GM18519 (cell line): ENCODE data around the gene ISM1.
"Not testable (repeated sequence)": the region's sequence is repeated elsewhere in the genome, so short reads cannot be mapped to it uniquely, and the experiment has no call there.

Experiments used
- ATAC-seq: cut with Tn5 transposase; IDR thresholded peaks from one replicate; pipeline ENCODE4 v1.9.1; 2021; ENCODE audit warnings: mild to moderate bottlenecking, moderate library complexity; ENCODE audit not compliant: unreplicated experiment, low FRiP score

Gene ISM1

GRCh38 chr20:13220194-13220903 lies 725 bp upstream of the ISM1 start:
- no peak for ATAC-seq

- ATAC-seq = peak; percentile 28
Observed at GRCh38 chr20:13221313-13221672, 219 bp downstream of the ISM1 start.

- ATAC-seq = peak; percentile 84
Observed at GRCh38 chr20:13221673-13222318, 722 bp downstream of the ISM1 start.

- ATAC-seq = no peak
Observed at GRCh38 chr20:13222319-13222716, 1.2 kb downstream of the ISM1 start.

- no peak for ATAC-seq
Observed at GRCh38 chr20:13223736-13224520, 2.9 kb downstream of the ISM1 start.

DNA sequence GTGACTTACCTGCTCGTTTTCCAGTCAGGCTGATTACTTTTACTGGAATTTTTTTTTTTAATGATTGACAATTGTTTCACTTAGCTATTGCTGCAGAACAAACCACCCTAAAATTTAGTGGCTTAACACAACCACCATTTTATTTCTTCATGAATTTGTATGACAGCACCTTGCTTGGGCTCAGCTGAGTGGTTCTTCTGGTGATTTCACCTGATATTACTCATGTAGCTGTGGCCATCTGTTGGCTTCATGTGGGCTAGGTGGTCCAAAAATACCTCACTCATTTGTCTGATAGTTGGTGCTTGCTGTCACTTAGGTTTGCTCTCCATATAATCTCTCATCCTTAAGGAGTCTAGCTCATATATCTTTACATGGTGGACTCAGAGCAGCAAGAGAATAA lies 5.3 kb downstream of the ISM1 start:
- no peak for ATAC-seq

DNA sequence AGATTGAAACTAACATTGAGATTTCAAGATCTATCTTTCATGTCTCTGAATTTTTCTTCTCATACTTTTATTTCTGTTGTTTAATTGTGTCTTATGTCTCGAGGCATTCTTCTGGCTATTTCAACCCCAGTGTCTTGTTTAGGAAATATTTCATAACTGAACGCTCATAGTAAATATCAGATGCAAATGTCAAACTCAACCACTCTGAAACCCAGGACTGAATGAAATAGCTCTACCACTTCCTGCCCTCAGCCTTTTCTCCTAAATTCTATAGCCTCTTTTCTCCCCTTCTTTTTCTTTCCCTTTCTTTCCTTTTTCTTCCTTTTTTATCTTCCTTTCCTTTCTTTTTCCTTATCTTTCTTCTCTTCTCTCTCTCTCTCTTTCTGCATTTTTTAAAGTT lies 7.7 kb downstream of the ISM1 start:
- no peak for ATAC-seq

- ATAC-seq = no peak
Observed at GRCh38 chr20:13229538-13229937, 8.5 kb downstream of the ISM1 start.

- no peak for ATAC-seq
Observed at GRCh38 chr20:13231031-13231752, 10.1 kb downstream of the ISM1 start.

DNA sequence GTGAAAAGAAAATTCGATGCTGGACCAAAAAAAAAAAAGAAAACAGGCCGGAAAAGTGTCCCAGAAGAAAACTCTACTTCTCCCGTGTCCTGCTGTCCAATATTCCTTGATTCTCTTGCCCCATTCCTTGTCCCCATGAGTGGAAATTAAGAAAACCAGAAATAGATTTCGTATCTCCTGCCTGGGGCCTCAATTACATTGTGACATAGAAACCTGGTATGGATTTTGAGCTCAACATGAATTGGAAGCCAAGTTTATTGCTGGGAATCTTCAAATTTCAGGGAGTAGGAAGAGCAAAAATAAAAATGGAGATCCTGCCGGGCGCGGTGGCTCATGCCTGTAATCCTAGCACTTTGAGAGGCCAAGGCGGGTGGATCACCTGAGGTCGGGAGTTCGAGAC lies 11.9 kb downstream of the ISM1 start:
- no peak for ATAC-seq

DNA sequence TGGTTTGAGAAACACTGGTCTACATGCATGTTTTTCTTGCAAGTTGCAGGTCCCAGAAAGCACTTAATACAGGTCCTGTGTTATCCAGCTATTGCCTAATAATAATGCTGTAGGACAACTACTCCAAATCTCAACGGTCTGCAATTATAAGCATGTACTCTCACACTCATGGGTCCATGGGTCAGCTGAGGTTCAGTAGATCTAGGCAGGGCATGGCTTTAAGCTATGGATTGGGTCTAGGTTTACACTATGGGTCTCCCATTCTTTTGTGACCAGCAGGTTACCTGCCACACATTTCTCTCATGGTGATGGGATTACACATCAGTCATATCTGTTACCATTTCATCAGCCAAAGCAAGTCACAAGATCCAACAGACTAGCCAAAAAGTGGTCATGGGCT lies 13.9 kb downstream of the ISM1 start:
- ATAC-seq = no peak

DNA sequence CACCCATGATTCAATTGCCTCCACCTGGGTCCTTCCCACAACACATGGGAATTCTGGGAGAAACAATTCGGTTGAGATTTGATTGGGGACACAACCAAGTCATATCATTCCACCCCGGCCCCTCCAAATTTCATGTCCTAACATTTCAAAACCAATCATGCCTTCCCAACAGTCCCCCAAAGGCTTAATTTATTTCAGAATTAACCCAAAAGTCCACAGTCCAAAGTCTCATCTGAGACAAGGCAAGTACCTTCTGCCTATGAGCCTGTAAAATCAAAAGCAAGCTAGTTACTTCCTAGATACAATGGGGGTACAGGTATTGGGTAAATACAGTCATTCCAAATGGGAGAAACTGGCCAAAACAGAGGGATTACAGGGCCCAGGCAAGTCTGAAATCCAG lies 15.3 kb downstream of the ISM1 start:
- not testable (repeated sequence) for ATAC-seq

- no peak for ATAC-seq
Observed at GRCh38 chr20:13236990-13237720, 16.1 kb downstream of the ISM1 start.

- no peak for ATAC-seq
Observed at GRCh38 chr20:13238001-13238653, 17.1 kb downstream of the ISM1 start.

- no peak for ATAC-seq
Observed at GRCh38 chr20:13243826-13244376, 22.8 kb downstream of the ISM1 start.

DNA sequence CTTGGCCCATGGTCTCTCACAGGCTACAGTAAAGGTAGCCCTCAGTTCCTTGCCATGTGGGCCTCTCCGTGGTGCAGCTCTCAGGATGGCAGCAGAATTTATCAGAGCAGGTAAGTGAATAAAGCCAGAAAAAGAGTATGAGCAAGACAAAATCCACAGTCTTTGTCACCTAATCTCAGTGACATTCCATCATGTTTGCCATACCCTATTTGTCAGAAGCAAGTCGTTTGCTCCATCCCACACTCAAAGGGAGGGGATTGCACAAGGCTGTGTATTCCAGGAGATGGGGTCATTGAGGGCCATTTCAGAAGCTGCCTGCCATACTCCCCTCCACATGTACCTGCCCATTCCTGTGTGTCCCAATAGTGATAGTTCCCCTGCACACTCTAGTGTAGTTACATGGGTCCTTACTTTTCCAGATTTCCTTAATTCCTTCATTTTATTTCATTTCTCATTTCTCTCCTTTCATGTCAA lies 24.2 kb downstream of the ISM1 start:
- no peak for ATAC-seq

DNA sequence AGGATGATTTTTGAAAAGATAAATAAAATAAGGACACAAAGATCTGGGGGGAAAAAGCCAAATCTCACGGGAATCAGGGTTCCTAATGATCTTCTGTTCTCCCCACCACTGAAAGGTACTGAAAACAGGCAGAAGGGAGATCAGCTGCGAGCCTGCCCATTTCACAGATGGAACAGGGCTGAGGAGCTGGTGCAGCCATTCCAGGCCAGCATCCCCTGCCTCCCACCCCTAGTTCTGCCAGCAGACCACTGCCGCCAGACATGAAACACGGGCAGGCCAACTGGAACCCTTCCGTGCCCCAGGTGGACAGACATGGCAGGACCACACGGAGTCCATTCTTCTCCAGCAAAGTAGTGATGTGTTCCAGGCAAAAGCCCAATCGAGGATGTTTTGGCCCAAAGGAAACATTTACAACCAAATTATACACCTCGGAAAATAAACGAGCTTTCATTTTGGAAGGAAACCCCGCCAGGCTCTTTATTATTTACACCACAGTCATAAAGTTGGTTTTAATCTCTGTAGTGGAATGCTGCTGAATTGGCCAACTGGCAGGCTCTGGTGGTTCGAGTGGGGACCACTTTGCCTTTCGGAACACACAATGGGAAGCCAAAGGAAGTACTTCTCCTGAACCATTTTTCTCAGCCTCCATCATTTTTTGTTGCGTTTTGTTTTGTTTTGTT lies 28.2 kb downstream of the ISM1 start:
- no peak for ATAC-seq

DNA sequence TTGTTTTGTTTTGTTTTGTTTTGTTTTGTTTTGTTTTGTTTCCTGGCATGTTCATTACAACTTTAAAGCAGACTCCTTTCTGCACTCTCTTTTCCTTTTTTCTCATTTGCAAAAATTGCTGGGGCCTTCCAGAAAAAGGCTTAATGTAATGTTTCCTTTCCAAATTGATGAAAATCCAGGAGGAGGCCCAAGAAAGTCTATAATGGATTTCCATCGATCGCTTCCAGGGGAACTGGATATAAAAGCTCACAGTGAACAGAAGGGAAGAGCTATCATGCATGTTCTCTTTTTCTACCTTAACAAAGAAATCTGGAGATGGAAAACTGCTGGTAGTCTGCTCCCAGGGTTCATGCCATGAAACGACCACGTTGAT lies 28.7 kb downstream of the ISM1 start:
- ATAC-seq = no peak

GRCh38 chr20:13250251-13250650 lies 29.2 kb downstream of the ISM1 start:
- no peak for ATAC-seq
